ENCODE data around the gene BCL10.

GRCh38 chr1:85319931-85320330 is 43.5 kb upstream of the BCL10 start:
- TF ChIP-seq CTCF (IDR thresholded peaks at IDR 0.05) (no peak), POLR2A (IDR thresholded peaks at IDR 0.05) (no peak), POLR2AphosphoS5 (IDR thresholded peaks at IDR 0.05) (no peak)

Measured in prostate gland (tissue), 2 donors.